ENCODE measurements around the gene PAPOLG. TPM values are rescaled to one million over a fixed set of nuclear protein-coding genes. Genes with fewer than 3 reads are reported as not detected.
"Not testable (repeated sequence)": the region's sequence is repeated elsewhere in the genome, so short reads cannot be mapped to it uniquely, and the experiment has no call there.

PAPOLG gene
- total RNA-seq, 4 donors from 2014 or later: 11.7 to 19.5 (median 15.7) TPM

DNA sequence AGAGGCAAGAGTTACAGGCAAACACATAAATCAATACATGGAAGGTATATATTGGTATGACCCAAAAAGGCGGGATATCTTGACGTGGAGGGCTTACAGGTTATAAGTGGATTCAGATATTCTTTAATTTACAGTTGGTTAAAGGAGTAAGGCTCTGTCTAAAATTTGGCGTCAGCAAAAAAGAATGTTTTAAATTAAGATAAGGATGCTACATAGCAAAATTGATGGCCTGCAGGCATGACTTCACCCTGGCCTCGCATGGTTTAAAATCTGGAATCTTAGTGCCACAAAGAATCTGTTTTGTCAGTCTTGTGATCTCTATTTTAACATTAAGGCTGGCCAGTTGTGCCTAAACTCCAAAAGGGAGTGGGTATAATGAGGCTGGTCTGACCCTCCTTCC, 66.9 kb downstream of the PAPOLG start:
- Histone ChIP-seq H3K27ac (no peak overlapping the region), H3K27me3 (no peaks in the 10 kb centered on the region), H3K4me3 (no peak overlapping the region), H3K4me1 (no peaks in the 10 kb centered on the region), H3K36me3 (no peaks in the 10 kb centered on the region), H3K9me3 (no peaks in the 10 kb centered on the region)
- ATAC-seq: no peak
- TF ChIP-seq, protein P1, sequence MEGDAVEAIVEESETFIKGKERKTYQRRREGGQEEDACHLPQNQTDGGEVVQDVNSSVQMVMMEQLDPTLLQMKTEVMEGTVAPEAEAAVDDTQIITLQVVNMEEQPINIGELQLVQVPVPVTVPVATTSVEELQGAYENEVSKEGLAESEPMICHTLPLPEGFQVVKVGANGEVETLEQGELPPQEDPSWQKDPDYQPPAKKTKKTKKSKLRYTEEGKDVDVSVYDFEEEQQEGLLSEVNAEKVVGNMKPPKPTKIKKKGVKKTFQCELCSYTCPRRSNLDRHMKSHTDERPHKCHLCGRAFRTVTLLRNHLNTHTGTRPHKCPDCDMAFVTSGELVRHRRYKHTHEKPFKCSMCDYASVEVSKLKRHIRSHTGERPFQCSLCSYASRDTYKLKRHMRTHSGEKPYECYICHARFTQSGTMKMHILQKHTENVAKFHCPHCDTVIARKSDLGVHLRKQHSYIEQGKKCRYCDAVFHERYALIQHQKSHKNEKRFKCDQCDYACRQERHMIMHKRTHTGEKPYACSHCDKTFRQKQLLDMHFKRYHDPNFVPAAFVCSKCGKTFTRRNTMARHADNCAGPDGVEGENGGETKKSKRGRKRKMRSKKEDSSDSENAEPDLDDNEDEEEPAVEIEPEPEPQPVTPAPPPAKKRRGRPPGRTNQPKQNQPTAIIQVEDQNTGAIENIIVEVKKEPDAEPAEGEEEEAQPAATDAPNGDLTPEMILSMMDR (IDR thresholded peaks at IDR 0.05): no peak
- TF ChIP-seq POLR2A (IDR thresholded peaks at IDR 0.05) (no peak), POLR2AphosphoS5 (IDR thresholded peaks at IDR 0.05) (no peak), EP300 (IDR thresholded peaks at IDR 0.05) (no peak)
- WGBS, 2 donors (ENCODE audit: low coverage in 1 of 2): 58 to 86% methylated on average over 4 of the region's 4 CpGs

DNA sequence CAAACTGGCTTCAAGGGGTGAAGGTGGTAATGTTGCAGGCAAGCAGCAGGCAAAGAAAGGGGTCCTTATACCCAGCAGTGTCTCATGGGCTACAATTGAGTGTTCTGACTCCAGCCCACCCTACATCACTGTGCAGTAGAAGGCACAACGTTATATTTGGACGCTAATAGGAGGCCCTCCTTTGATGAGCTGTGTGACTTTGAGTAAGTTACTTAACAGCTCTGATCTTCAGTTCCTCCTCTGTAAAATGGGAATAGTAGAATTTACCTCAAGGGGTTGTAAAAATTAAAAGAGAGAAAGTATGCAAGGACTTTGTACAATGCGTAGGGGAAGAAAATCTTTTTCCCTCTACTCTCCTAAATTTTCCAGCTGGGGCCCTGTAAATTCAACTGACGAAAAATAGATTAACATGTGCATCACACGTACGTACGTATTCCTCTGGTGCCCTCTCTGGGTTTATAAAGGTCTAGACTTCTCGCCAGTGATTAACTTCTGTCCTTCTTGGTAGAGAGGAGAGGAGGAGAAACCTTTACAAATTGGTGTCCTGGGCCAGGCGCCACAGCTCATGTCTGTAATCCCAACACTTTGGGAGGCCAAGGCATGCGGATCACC, 67.7 kb downstream of the PAPOLG start:
- no peak for ATAC-seq
- H3K27me3 ChIP-seq: no peaks in the 10 kb centered on the region
- H3K36me3 ChIP-seq: no peaks in the 10 kb centered on the region
- TF ChIP-seq EP300 (IDR thresholded peaks at IDR 0.05): no peak
- TF ChIP-seq, protein P1 (IDR thresholded peaks at IDR 0.05): no peak
- no peak for TF ChIP-seq POLR2AphosphoS5 (IDR thresholded peaks at IDR 0.05)
- no peak for TF ChIP-seq POLR2A (IDR thresholded peaks at IDR 0.05)
- WGBS, 2 donors (ENCODE audit: low coverage in 1 of 2): 77 to 87% methylated on average over 6 to 10 of the region's 10 CpGs
- no peaks in the 10 kb centered on the region for H3K4me1 ChIP-seq
- H3K9me3 ChIP-seq: no peaks in the 10 kb centered on the region
- H3K27ac ChIP-seq: no peak overlapping the region
- no peak overlapping the region for H3K4me3 ChIP-seq

DNA sequence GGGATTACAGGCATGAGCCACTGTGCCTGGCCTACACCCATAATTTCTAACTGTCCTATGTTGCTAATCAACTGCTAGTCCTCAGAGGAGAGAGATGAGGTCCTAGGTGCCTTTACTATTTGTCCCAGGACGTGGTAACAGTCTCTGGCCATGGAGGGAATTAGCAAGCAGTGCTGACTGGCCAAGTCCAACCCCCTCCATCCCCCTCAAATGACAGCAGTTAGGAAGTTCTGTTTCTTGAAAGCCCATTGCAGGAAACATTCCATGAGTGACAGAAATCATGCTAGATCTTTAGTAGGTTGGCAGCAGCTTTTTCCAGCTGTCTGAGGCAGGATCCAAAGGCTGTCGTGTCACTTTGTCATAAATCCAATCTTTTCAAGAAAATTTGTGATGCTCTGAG, 69.6 kb downstream of the PAPOLG start:
- Histone ChIP-seq H3K4me3 (no peak overlapping the region), H3K4me1 (no peaks in the 10 kb centered on the region), H3K36me3 (no peaks in the 10 kb centered on the region), H3K9me3 (no peaks in the 10 kb centered on the region), H3K27me3 (no peaks in the 10 kb centered on the region), H3K27ac (no peak overlapping the region)
- 43 to 83% methylated on average over 1 of the region's 2 CpGs for WGBS, 2 donors (ENCODE audit: low coverage in 1 of 2)
- TF ChIP-seq POLR2A (IDR thresholded peaks at IDR 0.05) (no peak), POLR2AphosphoS5 (IDR thresholded peaks at IDR 0.05) (no peak), EP300 (IDR thresholded peaks at IDR 0.05) (no peak)
- TF ChIP-seq, protein P1 (IDR thresholded peaks at IDR 0.05): no peak
- no peak for ATAC-seq

DNA sequence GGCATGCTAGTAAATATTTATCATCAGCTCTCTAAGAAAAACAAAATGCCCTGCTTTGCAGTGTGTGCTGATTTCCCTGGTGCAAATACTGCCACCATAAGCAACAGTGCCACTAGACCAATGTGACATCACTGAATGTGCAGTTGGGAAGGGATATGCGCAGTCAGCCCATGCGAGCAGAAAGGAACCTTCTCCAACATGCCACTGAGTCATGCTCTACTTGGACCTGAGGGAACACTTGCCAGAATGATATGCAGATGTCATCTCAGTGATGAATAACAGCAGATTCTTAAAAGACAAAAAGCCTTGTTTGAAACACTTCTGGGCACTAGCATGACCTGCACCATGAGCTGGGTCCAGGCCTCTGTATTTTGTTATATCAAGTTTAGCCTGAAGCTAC, 70.0 kb downstream of the PAPOLG start:
- WGBS, 2 donors (ENCODE audit: low coverage in 1 of 2): 88 to 92% methylated on average over 2 of the region's 2 CpGs
- ATAC-seq: no peak
- Histone ChIP-seq H3K36me3 (no peaks in the 10 kb centered on the region), H3K27me3 (no peaks in the 10 kb centered on the region), H3K4me1 (no peaks in the 10 kb centered on the region), H3K4me3 (no peak overlapping the region), H3K9me3 (no peaks in the 10 kb centered on the region), H3K27ac (no peak overlapping the region)
- no peak for TF ChIP-seq POLR2AphosphoS5 (IDR thresholded peaks at IDR 0.05)
- TF ChIP-seq, protein P1 (IDR thresholded peaks at IDR 0.05): no peak
- TF ChIP-seq EP300 (IDR thresholded peaks at IDR 0.05): no peak
- no peak for TF ChIP-seq POLR2A (IDR thresholded peaks at IDR 0.05)

DNA sequence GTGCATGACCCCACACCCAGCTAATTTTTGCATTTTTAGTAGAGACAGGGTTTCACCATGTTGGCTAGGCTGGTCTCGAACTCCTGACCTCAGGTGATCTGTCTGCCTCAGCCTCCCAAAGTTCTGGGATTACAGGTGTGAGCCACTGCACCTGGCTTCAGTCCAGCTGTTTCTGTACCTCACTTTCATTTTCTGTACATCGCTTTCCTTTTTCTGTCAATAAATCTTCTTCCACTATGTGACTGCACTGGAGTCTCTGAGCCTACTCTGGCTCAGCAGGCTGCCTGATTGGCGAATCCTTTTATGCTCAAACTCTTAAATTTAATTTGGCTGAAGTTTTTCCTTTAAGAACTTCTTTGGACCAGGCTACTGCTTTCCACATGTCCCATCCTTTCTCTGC, 70.8 kb downstream of the PAPOLG start:
- not testable (repeated sequence) for H3K9me3 ChIP-seq, H3K36me3 ChIP-seq, H3K27ac ChIP-seq, H3K27me3 ChIP-seq, H3K4me3 ChIP-seq, ATAC-seq, H3K4me1 ChIP-seq
- 84 to 97% methylated on average over 3 of the region's 3 CpGs for WGBS, 2 donors (ENCODE audit: low coverage in 1 of 2)
